ENCODE data around the gene BATF. TPM values are rescaled to one million over a fixed set of nuclear protein-coding genes. Genes with fewer than 3 reads are reported as not detected.

Gene BATF
- total and polyA plus RNA-seq, 2 of the 8 experiments (the other 6 are each of a cell fraction or from before 2014, with no cell fraction given), result not detected

DNA sequence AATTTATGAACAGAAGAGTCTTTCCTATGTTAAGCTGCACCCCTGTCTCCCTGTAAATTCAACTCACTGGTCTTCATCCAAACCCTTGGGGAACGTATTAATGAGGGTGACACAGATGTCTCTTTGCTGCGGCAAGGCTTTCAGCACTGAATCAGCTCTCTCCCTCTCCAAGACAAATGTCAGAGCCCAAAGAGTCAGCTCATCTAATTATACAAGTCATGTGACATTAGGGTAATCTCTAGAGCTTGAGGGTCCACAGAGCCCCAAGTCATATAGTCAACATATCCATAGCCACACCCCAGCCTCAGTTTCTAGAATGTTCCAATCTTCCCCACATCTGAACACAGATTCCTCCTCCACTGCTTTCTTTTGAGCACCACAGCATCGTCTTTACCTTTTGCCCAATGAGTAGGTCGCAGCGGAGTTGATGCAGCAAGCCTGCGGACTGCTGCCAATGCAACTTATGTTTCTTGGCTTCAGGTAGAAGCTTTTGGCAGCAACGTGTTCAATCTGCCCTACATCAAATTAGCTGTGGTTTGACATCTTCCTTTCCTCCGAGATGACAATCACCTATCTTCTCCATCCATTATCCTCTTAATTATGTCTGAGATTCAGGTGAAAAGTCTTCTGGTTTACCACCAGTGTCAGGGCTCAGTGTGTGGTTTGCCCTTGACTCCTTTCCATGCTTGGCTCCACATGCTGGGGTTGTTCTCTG lies 5.3 kb downstream of the BATF start:
- H3K18ac ChIP-seq (ENCODE audit: extremely low read depth, low read length), result no peak overlapping the region
- ChIA-PET POLR2A (ENCODE audit: partially characterized antibody) (no interaction called here), CTCF (ENCODE audit: partially characterized antibody) (interaction anchor here (1.0 to 11.7 kb wide), 7 partner anchors 8 to 220 kb away, joined by 3 to 135 read pairs (median 6); no protein-coding TSS in a partner anchor)
- H3K9ac ChIP-seq (replicated peaks in 1 of 4; ENCODE audit: extremely low read depth in 1 of 4, low read depth in 3 of 4, low read length in 3 of 4), result no peak overlapping the region
- H3K27me3 ChIP-seq (replicated peaks in 1 of 4; ENCODE audit: control insufficient read depth in 3 of 4, extremely low read depth in 1 of 4, insufficient read depth in 3 of 4, low read length in 3 of 4), result no peaks in the 10 kb centered on the region
- DNase-seq (ENCODE audit: low read depth in 1 of 2, low spot score in 2 of 2) (peak in 1 of 2 experiments; percentile 22), FAIRE-seq (no peak)
- H3K27ac ChIP-seq (ENCODE audit: low read depth, low read length), result no peak overlapping the region
- H4K91ac ChIP-seq (replicated peaks; ENCODE audit: insufficient read length, low read length), result no peak overlapping the region
- H3K36me3 ChIP-seq (ENCODE audit: control insufficient read depth in 2 of 4, insufficient read depth in 4 of 4, low read length in 3 of 4), result no peaks in the 10 kb centered on the region
- H2AK5ac ChIP-seq (ENCODE audit: low read depth, low read length), result no peak overlapping the region
- no peaks in the 10 kb centered on the region for H3K9me3 ChIP-seq (ENCODE audit: insufficient read depth in 2 of 2, low read depth in 1 of 2, low read length in 1 of 2)
- no peaks in the 10 kb centered on the region for H4K20me1 ChIP-seq (replicated peaks in 1 of 2; ENCODE audit: control insufficient read depth in 1 of 2, insufficient read depth in 2 of 2, low read length in 2 of 2)
- no peaks in the 10 kb centered on the region for H3K79me2 ChIP-seq (ENCODE audit: control insufficient read depth in 1 of 2, insufficient read depth in 2 of 2, low read length in 2 of 2)
- no peak overlapping the region; the same call in 1 of the 2 replicates for H2BK12ac ChIP-seq (ENCODE audit: low read depth, low read length)
- no peak overlapping the region for H2AFZ ChIP-seq (ENCODE audit: low read length)
- H3K23me2 ChIP-seq (ENCODE audit: low read depth, low read length), result no peaks in the 10 kb centered on the region
- H2BK20ac ChIP-seq (ENCODE audit: low read length), result no peak overlapping the region
- H3K56ac ChIP-seq (replicated peaks; ENCODE audit: insufficient read length, low read depth, low read length), result no peak overlapping the region
- no peak overlapping the region for H3K14ac ChIP-seq (ENCODE audit: insufficient read length)
- H4K8ac ChIP-seq (ENCODE audit: extremely low read depth, insufficient read depth, low read length), result no peak overlapping the region
- H3K4me3 ChIP-seq (ENCODE audit: extremely low read depth in 1 of 4, insufficient read depth in 2 of 4, low read depth in 3 of 4, low read length in 4 of 4), result no peak overlapping the region
- H2BK15ac ChIP-seq (ENCODE audit: low read length), result no peak overlapping the region
- no peak overlapping the region for H2BK120ac ChIP-seq (replicated peaks; ENCODE audit: low read depth, low read length)
- H3K4me2 ChIP-seq (ENCODE audit: insufficient read depth in 1 of 2, low read depth in 2 of 2, low read length in 2 of 2), result no peak overlapping the region
- no peak overlapping the region for H2BK5ac ChIP-seq (ENCODE audit: low read depth, low read length)
- no peaks in the 10 kb centered on the region for H3K4me1 ChIP-seq (replicated peaks in 1 of 4; ENCODE audit: control insufficient read depth in 3 of 4, insufficient read depth in 4 of 4, low read length in 3 of 4)
- no peak overlapping the region for H4K5ac ChIP-seq (ENCODE audit: insufficient read length, low read depth, low read length)
- WGBS, 2 experiments (ENCODE audit: extremely low coverage in 1 of 2, insufficient coverage in 1 of 2, insufficient read length in 1 of 2, insufficient replicate concordance in 2 of 2, low coverage in 1 of 2, low lambda C conversion rate in 2 of 2, missing lambda C conversion rate in 1 of 2), result 85% methylated on average over 8 of the region's 8 CpGs; no CpG with 5 or more reads in 1 of the 2 experiments
- no peak overlapping the region for H3K4ac ChIP-seq (replicated peaks; ENCODE audit: insufficient read length, low read depth, low read length)
- no peak overlapping the region for H3K23ac ChIP-seq (ENCODE audit: insufficient read length)
- no peaks in the 10 kb centered on the region for H3K79me1 ChIP-seq (ENCODE audit: low read depth, low read length)
- TF ChIP-seq SAP30 (IDR thresholded peaks at IDR 0.05; ENCODE audit: insufficient read depth, insufficient replicate concordance, low read length) (no peak), KDM5A (IDR thresholded peaks at IDR 0.05; ENCODE audit: low read length) (no peak), SP1 (IDR thresholded peaks at IDR 0.05; ENCODE audit: low read depth, low read length) (no peak), GABPA (IDR thresholded peaks at IDR 0.05; ENCODE audit: borderline replicate concordance, insufficient read depth, low read length) (no peak), FOSL1 (IDR thresholded peaks at IDR 0.05; ENCODE audit: insufficient read depth, low read depth, low read length) (no peak), EP300 (IDR thresholded peaks at IDR 0.05; ENCODE audit: borderline replicate concordance in 1 of 2, low read depth in 2 of 2, low read length in 2 of 2) (no peak), HDAC2 (IDR thresholded peaks at IDR 0.05; ENCODE audit: borderline replicate concordance in 1 of 2, low read depth in 2 of 2, low read length in 2 of 2) (no peak), PHF8 (conservative IDR thresholded peaks at IDR 0.05; ENCODE audit: low read depth, low read length) (no peak), POU5F1 (IDR thresholded peaks at IDR 0.05; ENCODE audit: low read depth, low read length) (no peak), POLR2A (IDR thresholded peaks at IDR 0.05; ENCODE audit: control extremely low read depth in 1 of 2, low read depth in 2 of 2, low read length in 2 of 2) (no peak), GTF2F1 (IDR thresholded peaks at IDR 0.05; ENCODE audit: borderline replicate concordance, low read depth, low read length) (no peak)
- TF ChIP-seq, protein P1, sequence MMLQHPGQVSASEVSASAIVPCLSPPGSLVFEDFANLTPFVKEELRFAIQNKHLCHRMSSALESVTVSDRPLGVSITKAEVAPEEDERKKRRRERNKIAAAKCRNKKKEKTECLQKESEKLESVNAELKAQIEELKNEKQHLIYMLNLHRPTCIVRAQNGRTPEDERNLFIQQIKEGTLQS (IDR thresholded peaks at IDR 0.05; ENCODE audit: insufficient read depth, low read depth, low read length), result no peak

Data from H1 (cell line).